HG03095 (cell line): ENCODE measurements around the gene APOL2.
"Not testable (repeated sequence)": the region's sequence is repeated elsewhere in the genome, so short reads cannot be mapped to it uniquely, and the experiment has no call there.

Experiments used
- ATAC-seq: cut with Tn5 transposase; IDR thresholded peaks from one replicate; pipeline ENCODE4 v1.9.1; 2021; ENCODE audit warnings: moderate library complexity; ENCODE audit not compliant: unreplicated experiment

The APOL2 gene

GRCh38 chr22:36263216-36263673, 23.9 kb upstream of the APOL2 start:
- ATAC-seq: not testable (repeated sequence)

- not testable (repeated sequence) for ATAC-seq
Measured at GRCh38 chr22:36262307-36262706, 23.0 kb upstream of the APOL2 start.

GRCh38 chr22:36261675-36262074, 22.3 kb upstream of the APOL2 start:
- not testable (repeated sequence) for ATAC-seq

GRCh38 chr22:36259615-36260300, 20.4 kb upstream of the APOL2 start:
- no peak for ATAC-seq

- no peak for ATAC-seq
Measured at GRCh38 chr22:36258701-36259614, 19.6 kb upstream of the APOL2 start.

- no peak for ATAC-seq
Measured at GRCh38 chr22:36257948-36258670, 18.8 kb upstream of the APOL2 start.

GRCh38 chr22:36257308-36257707, 18.0 kb upstream of the APOL2 start:
- ATAC-seq: no peak

- no peak for ATAC-seq
Measured at GRCh38 chr22:36256478-36256877, 17.2 kb upstream of the APOL2 start.

- ATAC-seq: not testable (repeated sequence)
Measured at GRCh38 chr22:36255572-36255971, 16.2 kb upstream of the APOL2 start.

- ATAC-seq: no peak
Measured at GRCh38 chr22:36253523-36254490, 14.5 kb upstream of the APOL2 start.

GRCh38 chr22:36252754-36253522, 13.6 kb upstream of the APOL2 start, which contains the start of gene APOL1:
Gene APOL1 (plus strand): TSS chr22:36253133. CDS start chr22:36254956, 1,823 bp downstream.
- ATAC-seq: no peak

- not testable (repeated sequence) for ATAC-seq
Measured at GRCh38 chr22:36251979-36252608, 12.8 kb upstream of the APOL2 start.

- not testable (repeated sequence) for ATAC-seq
Measured at GRCh38 chr22:36250292-36250960, 11.1 kb upstream of the APOL2 start.

- ATAC-seq: no peak
Measured at GRCh38 chr22:36249160-36249559, 9.8 kb upstream of the APOL2 start.

- ATAC-seq: no peak
Measured at GRCh38 chr22:36247955-36248354, 8.6 kb upstream of the APOL2 start.

GRCh38 chr22:36246718-36247117, 7.4 kb upstream of the APOL2 start:
- no peak for ATAC-seq

GRCh38 chr22:36245805-36246356, 6.6 kb upstream of the APOL2 start:
- ATAC-seq: no peak
